WTC11 (cell line): Measurements from ENCODE around the gene SLC2A14. TPM values are rescaled to one million over a fixed set of nuclear protein-coding genes. Genes with fewer than 3 reads are reported as not detected.

Experiments
- ATAC-seq: fragments of 200-7000 bp; cut with Tn5 transposase; 2 replicates; pipeline ENCODE4 v1.10.0; 2021; ENCODE audit warnings: mild to moderate bottlenecking, moderate library complexity
- CTCF ChIA-PET: fragments of 300-600 bp; sonication (Branson Sonifier 250); formaldehyde crosslinking; loops from one replicate; lab custom pipeline; 2021; ENCODE audit warnings: antibody characterized with exemption; lab: Charles Lee
- POLR2A ChIA-PET: fragments of 350-600 bp; sonication (Branson Sonifier 250); formaldehyde crosslinking; loops from one replicate; lab custom pipeline; 2021; ENCODE audit warnings: antibody characterized with exemption; lab: Charles Lee
- DNase-seq: peaks from one replicate; pipeline ENCODE4 v3.0.0; 2021; ENCODE audit warnings: low spot score
- H3K27ac Mint-ChIP-seq: 2 replicates; pipeline ENCODE4 v1.8.0; 2021; ENCODE audit warnings: mixed read lengths
- H3K27me3 Mint-ChIP-seq: 2 replicates; pipeline ENCODE4 v1.8.0; 2021; ENCODE audit warnings: low read depth, mild to moderate bottlenecking, moderate library complexity, mixed read lengths
- H3K36me3 Mint-ChIP-seq: 2 replicates; pipeline ENCODE4 v1.8.0; 2021; ENCODE audit warnings: mixed read lengths
- H3K4me1 Mint-ChIP-seq: 2 replicates; pipeline ENCODE4 v1.8.0; 2022; ENCODE audit warnings: mixed read lengths
- H3K4me3 Mint-ChIP-seq: 2 replicates; pipeline ENCODE4 v1.8.0; 2021; ENCODE audit warnings: mild to moderate bottlenecking, moderate library complexity, mixed read lengths
- H3K9me3 Mint-ChIP-seq: 2 replicates; pipeline ENCODE4 v1.8.0; 2021; ENCODE audit warnings: mixed read lengths
- CREM ChIP-seq: sonication (generic); formaldehyde crosslinking; IDR thresholded peaks from 2 replicates; pipeline ENCODE4 v1.8.1; 2022; ENCODE audit warnings: mild to moderate bottlenecking, missing genetic modification reagents, moderate library complexity
- ETV6 ChIP-seq: sonication (generic); formaldehyde crosslinking; IDR thresholded peaks from 2 replicates; pipeline ENCODE4 v1.8.1; 2022; ENCODE audit warnings: mild to moderate bottlenecking, missing genetic modification reagents
- FOXJ3 ChIP-seq: sonication (generic); formaldehyde crosslinking; IDR thresholded peaks from 2 replicates; pipeline ENCODE4 v1.9.0; 2021; ENCODE audit warnings: missing genetic modification reagents, mild to moderate bottlenecking, borderline replicate concordance
- GABPB1 ChIP-seq: sonication (generic); formaldehyde crosslinking; IDR thresholded peaks from 2 replicates; pipeline ENCODE4 v1.8.1; 2023; ENCODE audit warnings: mild to moderate bottlenecking, missing genetic modification reagents
- IRF2 ChIP-seq: sonication (generic); formaldehyde crosslinking; IDR thresholded peaks from 2 replicates; pipeline ENCODE4 v1.8.0; 2022; ENCODE audit warnings: low read depth, missing genetic modification reagents, borderline replicate concordance
- KAT7 ChIP-seq: sonication (generic); formaldehyde crosslinking; IDR thresholded peaks from 2 replicates; pipeline ENCODE4 v1.8.1; 2023; ENCODE audit warnings: missing genetic modification reagents, mild to moderate bottlenecking, borderline replicate concordance
- NFATC4 ChIP-seq: fragments of 250-450 bp; sonication (Bioruptor Pico); IDR thresholded peaks from 2 replicates; pipeline ENCODE4 v1.9.0; 2021; ENCODE audit warnings: mild to moderate bottlenecking
- NFE2L1 ChIP-seq: sonication (generic); formaldehyde crosslinking; IDR thresholded peaks from 2 replicates; pipeline ENCODE4 v1.8.1; 2023; ENCODE audit warnings: missing genetic modification reagents
- NFYB ChIP-seq: sonication (generic); formaldehyde crosslinking; conservative IDR thresholded peaks from 2 replicates; pipeline ENCODE4 v1.8.0; 2022; ENCODE audit warnings: low read depth, missing genetic modification reagents
- SP1 ChIP-seq: sonication (generic); formaldehyde crosslinking; conservative IDR thresholded peaks from 2 replicates; pipeline ENCODE4 v1.8.1; 2022; ENCODE audit warnings: missing genetic modification reagents
- TP53 ChIP-seq: sonication (generic); formaldehyde crosslinking; IDR thresholded peaks from 2 replicates; pipeline ENCODE4 v1.8.1; 2023; ENCODE audit warnings: mild to moderate bottlenecking, missing genetic modification reagents
- ZNF138 ChIP-seq: sonication (generic); formaldehyde crosslinking; conservative IDR thresholded peaks from 2 replicates; pipeline ENCODE4 v1.8.1; 2022; ENCODE audit warnings: mild to moderate bottlenecking, moderate library complexity, missing genetic modification reagents
- total RNA-seq: library from RNA; stranded (reverse); gene quantifications from 3 replicates; pipeline ENCODE4 v1.2.3, GENCODE V29; 2021
- TF ChIP-seq, protein P1 (sequence below): sonication (generic); formaldehyde crosslinking; IDR thresholded peaks from 2 replicates; pipeline ENCODE4 v1.8.1; 2023; ENCODE audit warnings: mild to moderate bottlenecking, missing genetic modification reagents
- TF ChIP-seq, protein P2 (sequence below): sonication (generic); formaldehyde crosslinking; IDR thresholded peaks from 2 replicates; pipeline ENCODE4 v1.8.0; 2022; ENCODE audit warnings: mild to moderate bottlenecking, missing genetic modification reagents
- TF ChIP-seq, protein P3 (sequence below): sonication (generic); formaldehyde crosslinking; IDR thresholded peaks from 2 replicates; pipeline ENCODE4 v1.8.1; 2023; ENCODE audit warnings: mild to moderate bottlenecking, missing genetic modification reagents, moderate library complexity
- TF ChIP-seq, protein P4 (sequence below): sonication (generic); formaldehyde crosslinking; IDR thresholded peaks from 2 replicates; pipeline ENCODE4 v1.8.1; 2022; ENCODE audit warnings: mild to moderate bottlenecking, moderate library complexity, missing genetic modification reagents
- TF ChIP-seq, protein P5 (sequence below): fragments of 250-450 bp; sonication (Bioruptor Pico); IDR thresholded peaks from 2 replicates; pipeline ENCODE4 v1.9.0; 2021; ENCODE audit warnings: mild to moderate bottlenecking, borderline replicate concordance
- TF ChIP-seq, protein P6 (sequence below): sonication (generic); formaldehyde crosslinking; IDR thresholded peaks from 2 replicates; pipeline ENCODE4 v1.8.1; 2023; ENCODE audit warnings: mild to moderate bottlenecking, missing genetic modification reagents, moderate library complexity
- TF ChIP-seq, protein P7 (sequence below): sonication (generic); formaldehyde crosslinking; IDR thresholded peaks from 2 replicates; pipeline ENCODE4 v1.8.0; 2022; ENCODE audit warnings: missing genetic modification reagents
- TF ChIP-seq, protein P8 (sequence below): fragments of 250-450 bp; sonication (Bioruptor Pico); IDR thresholded peaks from 2 replicates; pipeline ENCODE4 v1.9.0; 2021; ENCODE audit warnings: mild to moderate bottlenecking

SLC2A14 gene
- total RNA-seq, 1 experiment from 2014 or later, result 24.4 TPM

DNA sequence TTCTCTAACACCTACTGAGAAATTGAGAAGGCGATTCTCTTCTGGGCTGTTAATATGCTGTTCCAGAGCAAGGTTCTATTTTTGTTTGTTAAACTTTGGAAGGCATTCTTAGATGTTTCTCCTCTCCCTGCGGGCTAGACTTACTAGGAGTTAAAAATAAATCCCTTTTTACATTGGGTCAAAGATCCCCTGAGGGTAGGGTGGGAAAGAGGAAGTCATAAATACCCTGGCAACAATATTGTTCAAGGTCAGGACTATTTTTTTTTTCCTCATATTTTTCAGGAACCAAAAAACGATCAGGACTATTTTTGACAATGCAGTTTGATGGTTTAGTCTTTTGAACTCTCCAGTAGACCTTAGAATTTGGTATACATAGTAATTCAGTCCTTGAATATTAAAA is 12.0 kb upstream of the SLC2A14 start:
- ChIA-PET POLR2A (interaction anchor here (1.4 kb wide), 1 partner anchor 12 kb away, joined by 10 read pairs; the partner anchor contains the start of gene SLC2A14), CTCF (interaction anchor here (0.7 kb wide), 1 partner anchor 9 kb away, joined by 3 read pairs; no protein-coding TSS in a partner anchor)
- no peak for TF ChIP-seq NFE2L1
- TF ChIP-seq, protein P1, sequence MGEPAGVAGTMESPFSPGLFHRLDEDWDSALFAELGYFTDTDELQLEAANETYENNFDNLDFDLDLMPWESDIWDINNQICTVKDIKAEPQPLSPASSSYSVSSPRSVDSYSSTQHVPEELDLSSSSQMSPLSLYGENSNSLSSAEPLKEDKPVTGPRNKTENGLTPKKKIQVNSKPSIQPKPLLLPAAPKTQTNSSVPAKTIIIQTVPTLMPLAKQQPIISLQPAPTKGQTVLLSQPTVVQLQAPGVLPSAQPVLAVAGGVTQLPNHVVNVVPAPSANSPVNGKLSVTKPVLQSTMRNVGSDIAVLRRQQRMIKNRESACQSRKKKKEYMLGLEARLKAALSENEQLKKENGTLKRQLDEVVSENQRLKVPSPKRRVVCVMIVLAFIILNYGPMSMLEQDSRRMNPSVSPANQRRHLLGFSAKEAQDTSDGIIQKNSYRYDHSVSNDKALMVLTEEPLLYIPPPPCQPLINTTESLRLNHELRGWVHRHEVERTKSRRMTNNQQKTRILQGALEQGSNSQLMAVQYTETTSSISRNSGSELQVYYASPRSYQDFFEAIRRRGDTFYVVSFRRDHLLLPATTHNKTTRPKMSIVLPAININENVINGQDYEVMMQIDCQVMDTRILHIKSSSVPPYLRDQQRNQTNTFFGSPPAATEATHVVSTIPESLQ (CRISPR knock-in tag), result no peak
- TF ChIP-seq, protein P2, sequence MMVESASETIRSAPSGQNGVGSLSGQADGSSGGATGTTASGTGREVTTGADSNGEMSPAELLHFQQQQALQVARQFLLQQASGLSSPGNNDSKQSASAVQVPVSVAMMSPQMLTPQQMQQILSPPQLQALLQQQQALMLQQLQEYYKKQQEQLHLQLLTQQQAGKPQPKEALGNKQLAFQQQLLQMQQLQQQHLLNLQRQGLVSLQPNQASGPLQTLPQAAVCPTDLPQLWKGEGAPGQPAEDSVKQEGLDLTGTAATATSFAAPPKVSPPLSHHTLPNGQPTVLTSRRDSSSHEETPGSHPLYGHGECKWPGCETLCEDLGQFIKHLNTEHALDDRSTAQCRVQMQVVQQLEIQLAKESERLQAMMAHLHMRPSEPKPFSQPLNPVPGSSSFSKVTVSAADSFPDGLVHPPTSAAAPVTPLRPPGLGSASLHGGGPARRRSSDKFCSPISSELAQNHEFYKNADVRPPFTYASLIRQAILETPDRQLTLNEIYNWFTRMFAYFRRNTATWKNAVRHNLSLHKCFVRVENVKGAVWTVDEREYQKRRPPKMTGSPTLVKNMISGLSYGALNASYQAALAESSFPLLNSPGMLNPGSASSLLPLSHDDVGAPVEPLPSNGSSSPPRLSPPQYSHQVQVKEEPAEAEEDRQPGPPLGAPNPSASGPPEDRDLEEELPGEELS (CRISPR knock-in tag), result no peak
- no peak for TF ChIP-seq NFATC4 (CRISPR knock-in tag)
- TF ChIP-seq ZNF138 (CRISPR knock-in tag), result no peak
- TF ChIP-seq, protein P3, sequence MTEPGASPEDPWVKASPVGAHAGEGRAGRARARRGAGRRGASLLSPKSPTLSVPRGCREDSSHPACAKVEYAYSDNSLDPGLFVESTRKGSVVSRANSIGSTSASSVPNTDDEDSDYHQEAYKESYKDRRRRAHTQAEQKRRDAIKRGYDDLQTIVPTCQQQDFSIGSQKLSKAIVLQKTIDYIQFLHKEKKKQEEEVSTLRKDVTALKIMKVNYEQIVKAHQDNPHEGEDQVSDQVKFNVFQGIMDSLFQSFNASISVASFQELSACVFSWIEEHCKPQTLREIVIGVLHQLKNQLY (CRISPR knock-in tag), result no peak
- TF ChIP-seq, protein P4, sequence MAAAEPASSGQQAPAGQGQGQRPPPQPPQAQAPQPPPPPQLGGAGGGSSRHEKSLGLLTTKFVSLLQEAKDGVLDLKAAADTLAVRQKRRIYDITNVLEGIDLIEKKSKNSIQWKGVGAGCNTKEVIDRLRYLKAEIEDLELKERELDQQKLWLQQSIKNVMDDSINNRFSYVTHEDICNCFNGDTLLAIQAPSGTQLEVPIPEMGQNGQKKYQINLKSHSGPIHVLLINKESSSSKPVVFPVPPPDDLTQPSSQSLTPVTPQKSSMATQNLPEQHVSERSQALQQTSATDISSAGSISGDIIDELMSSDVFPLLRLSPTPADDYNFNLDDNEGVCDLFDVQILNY, result no peak
- TF ChIP-seq GABPB1, result no peak
- no peak for TF ChIP-seq IRF2 (CRISPR knock-in tag)
- no peak for TF ChIP-seq NFYB (CRISPR knock-in tag)
- TF ChIP-seq ETV6 (CRISPR knock-in tag), result no peak
- no peak for TF ChIP-seq KAT7 (CRISPR knock-in tag)
- TF ChIP-seq, protein P5, sequence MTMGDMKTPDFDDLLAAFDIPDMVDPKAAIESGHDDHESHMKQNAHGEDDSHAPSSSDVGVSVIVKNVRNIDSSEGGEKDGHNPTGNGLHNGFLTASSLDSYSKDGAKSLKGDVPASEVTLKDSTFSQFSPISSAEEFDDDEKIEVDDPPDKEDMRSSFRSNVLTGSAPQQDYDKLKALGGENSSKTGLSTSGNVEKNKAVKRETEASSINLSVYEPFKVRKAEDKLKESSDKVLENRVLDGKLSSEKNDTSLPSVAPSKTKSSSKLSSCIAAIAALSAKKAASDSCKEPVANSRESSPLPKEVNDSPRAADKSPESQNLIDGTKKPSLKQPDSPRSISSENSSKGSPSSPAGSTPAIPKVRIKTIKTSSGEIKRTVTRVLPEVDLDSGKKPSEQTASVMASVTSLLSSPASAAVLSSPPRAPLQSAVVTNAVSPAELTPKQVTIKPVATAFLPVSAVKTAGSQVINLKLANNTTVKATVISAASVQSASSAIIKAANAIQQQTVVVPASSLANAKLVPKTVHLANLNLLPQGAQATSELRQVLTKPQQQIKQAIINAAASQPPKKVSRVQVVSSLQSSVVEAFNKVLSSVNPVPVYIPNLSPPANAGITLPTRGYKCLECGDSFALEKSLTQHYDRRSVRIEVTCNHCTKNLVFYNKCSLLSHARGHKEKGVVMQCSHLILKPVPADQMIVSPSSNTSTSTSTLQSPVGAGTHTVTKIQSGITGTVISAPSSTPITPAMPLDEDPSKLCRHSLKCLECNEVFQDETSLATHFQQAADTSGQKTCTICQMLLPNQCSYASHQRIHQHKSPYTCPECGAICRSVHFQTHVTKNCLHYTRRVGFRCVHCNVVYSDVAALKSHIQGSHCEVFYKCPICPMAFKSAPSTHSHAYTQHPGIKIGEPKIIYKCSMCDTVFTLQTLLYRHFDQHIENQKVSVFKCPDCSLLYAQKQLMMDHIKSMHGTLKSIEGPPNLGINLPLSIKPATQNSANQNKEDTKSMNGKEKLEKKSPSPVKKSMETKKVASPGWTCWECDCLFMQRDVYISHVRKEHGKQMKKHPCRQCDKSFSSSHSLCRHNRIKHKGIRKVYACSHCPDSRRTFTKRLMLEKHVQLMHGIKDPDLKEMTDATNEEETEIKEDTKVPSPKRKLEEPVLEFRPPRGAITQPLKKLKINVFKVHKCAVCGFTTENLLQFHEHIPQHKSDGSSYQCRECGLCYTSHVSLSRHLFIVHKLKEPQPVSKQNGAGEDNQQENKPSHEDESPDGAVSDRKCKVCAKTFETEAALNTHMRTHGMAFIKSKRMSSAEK, result no peak
- TF ChIP-seq, protein P6, sequence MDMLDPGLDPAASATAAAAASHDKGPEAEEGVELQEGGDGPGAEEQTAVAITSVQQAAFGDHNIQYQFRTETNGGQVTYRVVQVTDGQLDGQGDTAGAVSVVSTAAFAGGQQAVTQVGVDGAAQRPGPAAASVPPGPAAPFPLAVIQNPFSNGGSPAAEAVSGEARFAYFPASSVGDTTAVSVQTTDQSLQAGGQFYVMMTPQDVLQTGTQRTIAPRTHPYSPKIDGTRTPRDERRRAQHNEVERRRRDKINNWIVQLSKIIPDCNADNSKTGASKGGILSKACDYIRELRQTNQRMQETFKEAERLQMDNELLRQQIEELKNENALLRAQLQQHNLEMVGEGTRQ (CRISPR knock-in tag), result no peak
- TF ChIP-seq, protein P7, sequence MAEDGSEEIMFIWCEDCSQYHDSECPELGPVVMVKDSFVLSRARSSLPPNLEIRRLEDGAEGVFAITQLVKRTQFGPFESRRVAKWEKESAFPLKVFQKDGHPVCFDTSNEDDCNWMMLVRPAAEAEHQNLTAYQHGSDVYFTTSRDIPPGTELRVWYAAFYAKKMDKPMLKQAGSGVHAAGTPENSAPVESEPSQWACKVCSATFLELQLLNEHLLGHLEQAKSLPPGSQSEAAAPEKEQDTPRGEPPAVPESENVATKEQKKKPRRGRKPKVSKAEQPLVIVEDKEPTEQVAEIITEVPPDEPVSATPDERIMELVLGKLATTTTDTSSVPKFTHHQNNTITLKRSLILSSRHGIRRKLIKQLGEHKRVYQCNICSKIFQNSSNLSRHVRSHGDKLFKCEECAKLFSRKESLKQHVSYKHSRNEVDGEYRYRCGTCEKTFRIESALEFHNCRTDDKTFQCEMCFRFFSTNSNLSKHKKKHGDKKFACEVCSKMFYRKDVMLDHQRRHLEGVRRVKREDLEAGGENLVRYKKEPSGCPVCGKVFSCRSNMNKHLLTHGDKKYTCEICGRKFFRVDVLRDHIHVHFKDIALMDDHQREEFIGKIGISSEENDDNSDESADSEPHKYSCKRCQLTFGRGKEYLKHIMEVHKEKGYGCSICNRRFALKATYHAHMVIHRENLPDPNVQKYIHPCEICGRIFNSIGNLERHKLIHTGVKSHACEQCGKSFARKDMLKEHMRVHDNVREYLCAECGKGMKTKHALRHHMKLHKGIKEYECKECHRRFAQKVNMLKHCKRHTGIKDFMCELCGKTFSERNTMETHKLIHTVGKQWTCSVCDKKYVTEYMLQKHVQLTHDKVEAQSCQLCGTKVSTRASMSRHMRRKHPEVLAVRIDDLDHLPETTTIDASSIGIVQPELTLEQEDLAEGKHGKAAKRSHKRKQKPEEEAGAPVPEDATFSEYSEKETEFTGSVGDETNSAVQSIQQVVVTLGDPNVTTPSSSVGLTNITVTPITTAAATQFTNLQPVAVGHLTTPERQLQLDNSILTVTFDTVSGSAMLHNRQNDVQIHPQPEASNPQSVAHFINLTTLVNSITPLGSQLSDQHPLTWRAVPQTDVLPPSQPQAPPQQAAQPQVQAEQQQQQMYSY, result no peak
- TF ChIP-seq CREM (CRISPR knock-in tag), result no peak
- no peak for TF ChIP-seq FOXJ3 (CRISPR knock-in tag)
- TF ChIP-seq TP53, result no peak
- TF ChIP-seq, protein P8, sequence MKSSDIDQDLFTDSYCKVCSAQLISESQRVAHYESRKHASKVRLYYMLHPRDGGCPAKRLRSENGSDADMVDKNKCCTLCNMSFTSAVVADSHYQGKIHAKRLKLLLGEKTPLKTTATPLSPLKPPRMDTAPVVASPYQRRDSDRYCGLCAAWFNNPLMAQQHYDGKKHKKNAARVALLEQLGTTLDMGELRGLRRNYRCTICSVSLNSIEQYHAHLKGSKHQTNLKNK, result no peak
- no peak for TF ChIP-seq SP1
- H3K4me1 Mint-ChIP-seq, result peaks cover 31% of the 10 kb centered on the region
- DNase-seq (no peak), ATAC-seq (no peak)
- H3K27me3 Mint-ChIP-seq, result no peaks in the 10 kb centered on the region
- no peak overlapping the region for H3K4me3 Mint-ChIP-seq
- peaks cover 8% of the 10 kb centered on the region for H3K36me3 Mint-ChIP-seq
- H3K27ac Mint-ChIP-seq, result no peak overlapping the region; the same call in 1 of the 2 replicates
- H3K9me3 Mint-ChIP-seq, result peaks cover 6% of the 10 kb centered on the region
